Fibroblast of skin of left biceps (primary cell): Measurements from ENCODE around the gene PLK4.
"Not testable (repeated sequence)": the region's sequence is repeated elsewhere in the genome, so short reads cannot be mapped to it uniquely, and the experiment has no call there.

Experiments used
- DNase-seq, 2 experiments: peaks; one replicate each; pipeline ENCODE4 v3.0.0-alpha.2; 2013; ENCODE audit warnings: low read depth in 2 of 2

The PLK4 gene

DNA sequence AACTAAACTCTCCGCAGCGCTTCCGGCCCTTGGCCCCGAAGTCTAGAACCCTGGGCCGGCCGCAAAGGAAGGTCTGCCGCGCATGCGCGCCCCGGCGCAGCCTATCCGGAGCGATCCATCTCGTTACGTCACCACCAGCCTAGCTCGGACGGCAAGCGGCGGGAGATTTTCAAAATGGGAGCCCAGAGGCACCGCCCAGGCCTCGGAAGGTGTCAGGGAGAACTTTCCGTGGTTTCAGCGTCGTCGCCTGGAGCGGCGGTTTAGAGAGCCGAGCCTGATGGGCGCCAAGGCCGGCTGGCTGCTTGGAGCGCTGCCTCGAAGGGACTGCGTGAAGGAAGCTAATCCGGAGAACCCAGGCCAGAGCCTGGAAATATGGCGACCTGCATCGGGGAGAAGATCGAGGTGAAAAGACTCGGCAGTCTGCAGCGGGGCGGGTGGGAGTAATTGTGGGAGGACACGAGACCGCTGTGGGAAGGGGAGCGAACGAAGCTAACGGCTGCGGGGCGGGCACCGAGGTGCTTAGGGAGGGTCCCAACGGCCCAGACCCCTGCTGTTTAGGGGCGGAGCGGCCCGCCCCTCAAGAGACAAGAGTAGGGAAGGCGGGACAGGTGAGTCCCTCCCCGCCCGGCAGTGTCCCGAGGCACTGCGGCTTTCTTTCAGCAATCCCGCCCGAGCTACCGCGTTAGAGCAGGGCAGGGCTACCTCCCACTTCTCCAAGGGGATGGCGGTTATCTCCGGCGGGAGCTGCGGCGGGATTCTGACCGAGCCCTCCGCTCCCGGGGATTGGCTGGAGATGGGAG, at the start of gene PLK4:
TSS of gene PLK4 (plus strand) at position 131 of the 800 bp plus-strand sequence. CDS start at position 373, 242 bp downstream.
- DNase-seq = peak; percentile 85 to 89

DNA sequence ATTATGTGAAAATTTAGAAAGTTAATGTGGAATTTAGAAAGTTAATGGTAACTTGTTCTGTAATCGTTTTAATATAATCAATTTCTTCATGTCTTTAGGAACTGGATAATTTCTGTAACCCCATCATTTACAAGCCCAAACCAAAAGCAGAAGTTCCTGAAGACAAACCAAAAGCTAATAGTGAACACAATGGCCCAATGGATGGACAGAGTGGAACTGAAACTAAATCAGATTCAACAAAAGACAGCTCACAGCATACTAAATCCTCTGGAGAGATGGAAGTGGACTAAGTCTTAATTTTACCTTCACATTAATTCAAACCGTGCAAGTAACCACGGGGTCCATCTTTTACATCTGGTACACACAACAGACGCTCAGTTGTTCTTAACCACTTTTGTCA, 48.1 kb upstream of the PLK4 start:
- DNase-seq = no peak

DNA sequence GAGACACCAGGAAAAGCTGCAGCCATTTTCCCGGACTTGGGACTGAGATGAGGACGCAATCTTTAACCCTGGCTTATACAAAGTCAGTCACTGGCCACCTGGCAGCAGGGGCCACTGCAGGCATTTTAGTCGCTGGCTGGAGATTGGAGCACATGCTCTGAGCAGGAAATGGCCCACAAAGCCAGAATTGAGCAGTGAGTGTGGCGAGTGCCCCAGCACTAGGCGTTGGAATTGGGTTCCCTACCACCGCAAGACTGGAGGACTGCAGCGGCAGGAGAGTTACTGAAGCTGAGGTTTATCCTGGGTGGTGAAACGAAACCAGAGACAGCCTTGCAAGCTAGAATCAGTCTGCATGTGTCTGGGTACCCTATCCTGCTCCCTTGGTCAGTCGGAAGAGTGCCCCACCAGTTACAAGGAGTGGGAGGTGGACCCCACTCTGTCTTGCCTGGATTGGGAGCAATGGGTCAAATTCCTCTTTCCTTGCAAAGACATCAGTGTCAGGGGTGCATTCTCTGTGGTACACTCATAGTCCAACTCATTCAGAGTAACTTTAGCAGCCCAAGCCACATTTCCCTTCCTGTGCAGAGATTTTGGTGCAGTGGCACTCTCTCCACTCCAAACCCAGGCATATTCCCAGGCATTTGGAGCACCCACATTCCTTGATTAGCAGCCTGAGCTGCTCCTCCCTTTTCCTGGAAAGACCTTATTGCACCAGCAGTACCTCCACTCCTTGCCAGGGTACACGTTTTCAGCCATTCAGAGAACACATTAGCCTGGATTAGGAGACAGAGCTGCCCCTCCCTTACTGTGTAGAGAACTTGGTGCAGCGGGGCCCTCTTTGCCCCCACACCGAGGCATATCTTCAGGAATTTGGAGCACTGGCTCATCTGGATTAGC, 36.7 kb upstream of the PLK4 start:
- no peak for DNase-seq

DNA sequence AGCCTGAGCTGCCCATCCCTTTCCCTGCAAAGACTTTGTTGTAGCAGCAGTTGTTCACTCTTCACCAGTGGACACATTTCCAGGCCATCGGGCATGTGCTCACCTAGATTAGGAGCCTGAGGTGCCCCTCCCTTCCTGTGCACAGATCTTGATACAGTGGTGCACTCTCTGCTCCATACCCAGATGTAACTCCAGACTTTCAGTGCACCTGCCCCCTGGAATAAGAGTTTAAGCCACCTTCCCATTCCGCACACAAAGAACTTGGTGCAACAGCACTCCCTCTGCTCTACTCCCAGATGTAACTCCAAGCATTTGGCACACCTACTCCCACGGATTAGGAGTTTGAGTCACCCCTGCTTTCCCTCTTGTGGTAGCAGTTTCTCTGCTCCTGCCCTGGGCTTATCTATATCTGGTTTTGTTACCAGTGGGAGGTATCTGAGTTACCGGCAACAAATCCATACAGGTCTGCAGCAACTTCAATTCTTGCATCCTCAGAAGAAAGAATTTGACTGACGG, 36.0 kb upstream of the PLK4 start:
- DNase-seq = no peak

DNA sequence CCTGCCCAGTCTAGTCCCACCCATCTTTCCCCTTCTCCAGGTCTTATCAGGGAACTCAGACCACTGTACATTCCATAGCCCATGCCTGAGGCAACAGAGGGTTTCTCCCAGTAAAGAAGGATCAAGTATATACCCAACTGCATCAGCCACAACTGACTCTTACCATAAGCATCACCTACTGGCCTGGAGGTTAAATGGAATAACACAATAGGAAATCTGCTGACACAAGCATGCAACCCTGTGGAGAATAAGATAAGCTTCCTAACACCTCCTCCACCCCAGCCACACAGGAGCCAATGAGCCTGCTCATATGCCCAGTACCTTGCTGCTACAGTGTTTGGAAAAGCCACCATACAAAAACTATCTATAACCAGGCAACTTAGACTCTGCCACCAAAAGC, 34.6 kb upstream of the PLK4 start:
- no peak for DNase-seq

DNA sequence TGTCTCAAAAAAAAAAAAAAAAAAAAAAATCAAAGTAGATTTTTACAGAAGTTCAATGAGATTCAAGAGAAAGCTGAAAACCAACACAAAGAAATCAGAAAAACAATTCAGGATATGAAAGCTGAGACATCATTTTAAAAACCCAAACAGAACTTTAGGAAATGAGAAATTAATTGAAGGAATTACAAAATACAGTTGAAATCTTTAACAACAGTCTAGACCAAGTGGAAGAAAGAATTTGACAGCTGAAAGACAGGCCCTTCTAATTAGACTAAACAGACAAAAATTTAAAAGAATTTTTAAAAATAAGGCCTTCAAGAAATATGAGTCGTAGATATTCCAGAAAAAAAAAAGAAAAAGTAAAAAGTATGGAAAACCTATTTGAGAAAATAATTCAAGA, 33.9 kb upstream of the PLK4 start:
- no peak for DNase-seq

DNA sequence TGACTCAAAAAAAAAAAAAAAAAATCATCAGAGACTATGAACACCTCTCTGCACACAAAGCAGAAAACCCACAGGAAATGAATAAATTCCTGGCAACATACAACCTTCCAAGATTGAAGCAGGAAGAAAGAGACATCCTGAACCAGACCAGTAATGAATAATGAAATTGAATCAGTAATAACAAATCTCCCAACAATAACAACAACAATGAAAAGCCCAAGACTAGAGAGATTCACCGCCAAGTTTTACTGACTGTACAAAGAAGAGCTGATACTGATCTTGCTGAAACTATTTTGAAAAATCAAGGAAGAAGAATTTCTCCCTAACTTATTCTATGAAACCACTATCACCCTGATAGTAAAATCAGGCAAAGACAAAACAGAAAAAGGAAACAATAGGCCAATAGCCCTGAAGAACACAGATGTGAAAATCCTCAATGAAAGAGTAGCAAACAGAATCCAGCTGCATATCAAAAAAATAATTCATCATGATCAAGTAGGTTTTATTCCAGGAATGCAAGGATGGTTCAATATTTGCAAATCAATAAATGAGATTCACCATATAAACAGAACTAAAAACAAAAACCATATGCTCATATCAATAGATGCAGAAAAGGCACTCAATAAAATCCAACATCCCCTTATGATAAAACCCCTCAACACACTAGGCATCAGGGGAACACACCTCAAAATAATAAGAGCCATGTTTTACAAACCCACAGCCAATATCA, 31.0 kb upstream of the PLK4 start:
- no peak for DNase-seq

DNA sequence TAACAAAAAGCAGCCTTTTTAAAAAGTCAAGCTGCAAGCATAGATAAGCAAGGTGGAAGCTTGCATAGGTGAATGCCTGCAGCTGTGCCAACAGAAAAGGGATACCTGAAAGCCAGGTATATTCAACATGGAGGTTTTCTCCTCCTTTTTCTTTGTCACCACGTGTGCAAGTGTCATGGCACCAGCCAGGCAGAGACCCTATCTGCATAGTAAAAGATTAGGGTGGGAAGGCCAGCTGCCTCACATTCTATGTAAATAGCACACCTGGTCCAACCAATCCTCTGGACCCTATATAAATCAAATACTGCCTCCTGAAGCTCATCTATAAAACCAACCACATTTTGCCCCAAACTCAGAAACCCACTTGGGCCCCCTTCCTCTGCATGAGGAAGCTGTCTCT, 28.0 kb upstream of the PLK4 start:
- DNase-seq = no peak

DNA sequence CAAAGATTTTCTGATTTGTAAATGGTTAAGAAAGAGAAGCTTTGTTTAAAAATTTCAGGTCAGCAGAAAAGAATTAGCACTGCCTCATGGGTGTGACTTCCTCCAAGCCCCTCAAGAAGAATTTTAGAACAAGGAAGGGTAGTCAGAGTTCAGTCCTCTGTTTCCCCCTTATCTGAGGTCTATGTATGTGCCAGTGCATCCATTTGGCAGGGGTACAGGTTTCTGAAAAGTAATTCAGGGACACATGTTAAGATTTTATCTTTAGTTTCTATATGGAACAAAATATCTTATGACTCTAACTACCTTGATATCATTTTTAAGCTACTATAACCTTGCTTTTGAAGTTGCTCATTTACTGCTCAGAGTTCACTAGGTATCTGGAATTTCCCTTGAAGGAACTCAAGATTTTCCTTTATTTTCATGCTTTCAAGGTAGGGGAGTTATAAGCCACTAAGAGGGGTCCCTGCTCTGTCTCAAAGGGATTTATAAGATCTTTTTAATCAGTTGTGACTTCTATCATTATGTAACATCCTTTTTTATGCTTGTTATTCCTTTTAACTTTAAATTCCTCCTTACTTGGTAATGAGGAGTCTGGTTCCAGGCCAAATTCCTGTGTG, 24.4 kb upstream of the PLK4 start:
- peak in 1 of 2 experiments; percentile 69 for DNase-seq

DNA sequence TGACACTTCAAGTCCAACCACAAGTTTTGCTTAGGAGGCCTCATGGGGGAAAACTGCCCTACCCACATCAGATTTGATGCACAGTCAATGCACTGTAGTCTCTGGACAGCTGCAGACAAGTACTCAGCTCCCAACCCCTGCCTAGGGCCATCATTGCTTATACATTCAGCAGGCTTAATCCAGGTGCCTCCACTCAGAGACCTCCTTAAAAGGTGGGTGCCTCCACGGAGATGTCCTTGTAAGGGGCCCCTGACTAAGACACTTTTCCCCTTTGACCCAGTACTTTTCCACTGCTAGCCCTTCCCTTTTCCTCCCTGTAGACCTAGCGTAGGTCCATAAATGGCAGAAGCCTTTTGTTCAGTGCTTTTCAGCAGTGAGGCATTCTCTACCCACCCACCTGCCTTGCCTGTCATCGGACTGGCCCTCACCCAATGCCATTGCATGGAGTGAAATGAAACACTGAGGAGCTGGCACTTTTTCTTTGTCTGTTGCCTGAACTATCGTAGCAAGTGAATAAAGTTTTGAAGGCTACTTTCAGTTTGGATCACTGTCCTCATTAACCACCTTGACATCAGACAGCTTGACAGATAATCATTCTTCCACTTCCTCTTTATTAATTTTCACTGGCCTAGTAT, 23.8 kb upstream of the PLK4 start:
- peak in 1 of 2 experiments; percentile 69 for DNase-seq

DNA sequence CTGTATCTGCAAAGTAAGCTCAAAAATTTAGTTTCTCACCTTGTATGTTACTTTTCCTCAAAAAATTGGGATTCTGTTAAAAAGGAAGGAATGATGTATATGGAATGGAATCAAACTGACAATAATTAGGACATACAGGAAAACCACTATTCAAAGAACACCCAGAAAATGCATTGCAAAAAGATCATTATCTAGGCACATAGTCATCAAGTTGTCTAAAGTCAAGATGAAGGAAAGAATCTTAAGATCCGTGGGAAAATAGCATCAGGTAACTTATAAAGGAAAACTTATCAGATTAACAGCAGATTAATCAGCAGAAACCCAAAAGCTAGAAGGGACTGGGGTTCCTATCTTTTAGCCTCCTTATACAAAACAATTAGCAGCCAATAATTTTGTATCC, 23.1 kb upstream of the PLK4 start:
- DNase-seq = no peak

DNA sequence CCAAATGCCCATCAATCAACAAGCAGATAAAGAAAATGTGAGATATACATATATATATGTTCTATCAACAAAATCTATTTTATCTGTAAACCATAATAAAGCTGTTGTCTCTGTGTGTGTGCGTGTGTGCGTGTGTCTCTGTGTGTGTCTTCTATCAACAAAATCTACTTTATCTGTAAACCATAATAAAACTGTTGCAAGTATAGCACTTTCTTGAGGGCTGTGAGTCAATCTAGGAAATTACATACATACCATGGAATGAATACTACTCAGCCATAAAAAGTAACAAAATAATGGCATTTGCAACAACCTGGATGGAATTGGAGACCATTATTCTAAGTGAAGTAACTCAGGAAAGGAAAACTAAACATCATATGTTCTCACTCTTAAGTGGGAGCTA, 12.5 kb upstream of the PLK4 start:
- no peak for DNase-seq

DNA sequence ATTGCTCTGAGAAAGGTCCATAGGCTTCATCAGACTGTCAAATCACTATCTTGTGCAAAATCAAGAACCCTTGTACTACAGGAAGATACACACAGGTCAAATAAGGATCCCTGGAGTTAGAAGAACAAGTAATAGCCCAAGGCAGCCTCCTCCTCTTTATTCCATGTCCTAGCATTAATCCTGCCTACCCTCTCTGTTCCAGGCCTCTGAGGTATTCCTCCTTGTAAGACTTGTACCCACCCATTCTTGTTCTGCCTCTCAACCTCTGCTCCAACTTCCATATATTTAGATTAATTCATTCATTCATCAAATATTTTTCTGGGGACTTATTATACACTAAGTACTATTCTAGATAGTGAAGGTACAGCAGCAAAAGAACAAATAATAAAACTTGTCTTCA, 10.4 kb upstream of the PLK4 start:
- DNase-seq = no peak

DNA sequence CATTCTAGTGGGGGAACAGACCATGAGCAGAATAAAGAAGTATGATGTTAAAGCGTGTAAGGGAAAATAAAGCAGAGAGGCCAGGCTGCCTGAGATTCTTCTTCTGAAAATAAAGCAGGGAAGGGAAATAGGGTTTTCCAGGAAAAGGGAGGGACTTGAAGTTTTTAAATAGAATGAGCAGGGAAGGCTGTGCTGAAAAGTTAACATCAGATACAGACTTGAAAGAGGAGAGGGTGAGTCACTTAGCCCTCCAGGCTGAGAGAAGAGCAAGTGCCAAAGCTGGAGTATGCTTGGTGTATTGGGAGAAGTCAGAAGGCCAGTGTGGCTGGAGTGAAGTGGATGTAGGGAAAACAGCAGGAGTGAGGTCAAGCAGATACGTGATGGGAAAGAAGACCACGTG, 10.0 kb upstream of the PLK4 start:
- DNase-seq = peak; percentile 24 to 36

DNA sequence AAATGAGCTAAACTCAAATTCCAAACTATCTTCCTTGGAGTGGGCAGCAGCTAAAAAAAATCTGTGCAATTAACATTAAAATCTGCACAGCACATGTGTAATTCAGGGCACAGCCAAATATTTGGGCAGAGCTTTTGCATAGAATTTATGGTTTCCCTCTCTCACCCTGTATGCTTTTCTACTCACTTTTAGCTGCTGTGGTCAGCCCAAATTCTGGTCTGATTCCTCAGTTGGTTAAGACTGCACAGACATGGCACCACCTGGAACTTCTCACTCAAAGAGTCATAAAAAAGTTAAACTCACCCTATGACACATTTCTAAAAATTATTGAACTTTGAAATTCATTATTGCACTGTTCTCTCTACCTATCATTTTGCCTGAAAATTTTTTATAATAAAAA, 4.9 kb upstream of the PLK4 start:
- DNase-seq = no peak

DNA sequence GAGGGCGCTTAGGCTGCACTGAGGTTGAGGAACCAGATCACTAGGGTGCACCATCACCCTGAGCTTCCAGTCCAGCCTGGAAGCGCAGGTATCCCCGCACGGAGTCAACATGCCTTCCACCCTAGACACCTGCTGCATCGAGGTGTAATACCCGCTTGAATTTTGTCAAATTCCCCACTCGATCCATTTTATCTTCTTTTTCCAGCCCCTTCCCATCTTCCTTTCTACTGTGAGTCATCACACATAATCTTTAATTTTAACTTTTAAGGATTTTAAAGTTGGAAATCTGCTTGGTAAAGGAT, 821 bp downstream of the PLK4 start:
- DNase-seq = no peak

DNA sequence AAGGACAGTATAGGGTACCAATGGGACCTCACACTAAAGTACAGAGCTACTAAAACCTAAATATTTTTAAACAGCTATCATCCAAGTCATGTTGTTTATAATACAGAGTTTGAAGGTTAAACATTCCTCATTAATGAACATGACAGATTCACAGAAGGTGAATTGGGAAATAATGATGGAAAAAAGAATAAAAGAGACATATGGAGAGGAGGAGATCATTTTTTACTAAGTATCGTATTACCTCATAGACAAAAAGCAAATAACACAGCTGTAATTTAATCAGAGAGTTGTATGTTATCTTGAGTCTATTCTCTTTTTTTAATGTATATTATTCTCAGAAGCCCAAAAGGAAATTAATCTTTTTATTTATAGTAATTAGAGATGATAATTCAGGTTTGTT, 7.9 kb downstream of the PLK4 start:
- DNase-seq = no peak

DNA sequence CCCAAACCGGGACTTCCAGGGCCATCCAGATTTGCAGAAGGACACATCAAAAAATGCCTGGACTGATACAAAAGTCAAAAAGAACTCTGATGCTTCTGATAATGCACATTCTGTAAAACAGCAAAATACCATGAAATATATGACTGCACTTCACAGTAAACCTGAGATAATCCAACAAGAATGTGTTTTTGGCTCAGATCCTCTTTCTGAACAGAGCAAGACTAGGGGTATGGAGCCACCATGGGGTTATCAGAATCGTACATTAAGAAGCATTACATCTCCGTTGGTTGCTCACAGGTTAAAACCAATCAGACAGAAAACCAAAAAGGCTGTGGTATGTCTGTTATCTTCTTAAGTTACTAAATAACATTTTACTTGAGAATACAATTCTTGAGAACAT, 9.2 kb downstream of the PLK4 start:
- DNase-seq = no peak

DNA sequence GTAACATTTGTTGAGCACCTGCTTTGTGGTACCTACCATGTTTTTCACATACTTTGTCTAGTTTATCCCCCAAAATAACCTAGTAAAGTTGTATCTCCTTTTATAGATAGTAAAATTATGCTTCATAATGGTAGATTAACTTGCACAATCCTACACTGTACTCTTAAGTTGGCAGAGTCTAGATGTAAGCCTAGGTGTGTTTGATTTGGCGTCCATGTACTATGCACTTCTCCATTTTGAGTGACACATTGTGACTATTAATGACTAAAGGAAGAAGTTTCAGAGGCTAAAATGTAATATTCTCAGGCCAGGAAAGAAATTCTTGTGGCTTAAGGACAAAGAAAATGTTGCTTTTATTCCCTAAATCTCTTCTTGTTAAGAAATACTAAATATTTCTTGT, 15.4 kb downstream of the PLK4 start:
- DNase-seq = no peak

DNA sequence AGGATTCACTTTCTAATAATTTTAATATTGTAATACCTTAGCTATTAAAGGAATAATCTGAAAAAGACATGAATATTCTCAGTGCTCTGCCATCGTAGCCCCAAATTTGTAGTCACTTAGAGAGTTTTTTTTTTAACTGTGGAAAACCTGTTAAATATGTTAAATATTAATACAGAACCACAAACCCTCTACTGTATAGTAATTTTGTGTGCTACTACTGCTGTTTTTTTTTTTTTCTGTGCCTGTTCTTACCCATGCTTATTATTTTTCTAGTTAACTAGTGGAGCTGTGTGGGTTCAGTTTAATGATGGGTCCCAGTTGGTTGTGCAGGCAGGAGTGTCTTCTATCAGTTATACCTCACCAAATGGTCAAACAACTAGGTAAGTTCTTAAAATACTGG, 15.8 kb downstream of the PLK4 start:
- no peak for DNase-seq

DNA sequence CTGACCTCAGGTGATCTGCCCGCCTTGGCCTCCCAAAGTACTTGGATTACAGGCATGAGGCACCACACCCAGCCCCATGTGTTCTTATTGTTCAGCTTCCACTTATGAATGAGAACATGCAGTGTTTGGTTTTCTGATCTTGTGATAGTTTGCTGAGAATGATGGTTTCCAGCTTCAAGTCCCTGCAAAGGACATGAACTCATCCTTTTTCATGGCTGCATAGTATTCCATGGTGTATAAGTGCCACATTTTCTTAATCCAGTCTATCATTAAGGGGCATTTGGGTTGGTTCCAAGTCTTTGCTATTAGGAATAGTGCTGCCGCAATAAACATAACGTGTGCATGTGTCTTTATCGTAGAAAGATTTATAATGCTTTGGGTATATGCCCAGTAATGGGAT, 19.0 kb downstream of the PLK4 start:
- DNase-seq = not testable (repeated sequence)
